Neuronal stem cell (in vitro differentiated cells): ENCODE results near the gene FATE1.

Experiments
- DNase-seq: peaks from one replicate; pipeline ENCODE4 v3.0.0-alpha.2; 2013; ENCODE audit warnings: low spot score
- H2AFZ ChIP-seq: one replicate; pipeline ENCODE4 v1.6.1; 2013; ENCODE audit warnings: mild to moderate bottlenecking, low read length, inconsistent platforms
- H2AK5ac ChIP-seq: 2 replicates; pipeline ENCODE4 v1.6.1; 2013; ENCODE audit warnings: low read depth, mild to moderate bottlenecking, inconsistent platforms, low read length, moderate library complexity, mixed read lengths
- H2BK120ac ChIP-seq: 2 replicates; pipeline ENCODE4 v1.6.1; 2013; ENCODE audit warnings: low read depth, mild to moderate bottlenecking, inconsistent platforms, low read length, moderate library complexity, mixed read lengths
- H2BK12ac ChIP-seq: one replicate; pipeline ENCODE4 v1.6.1; 2013; ENCODE audit warnings: low read length, inconsistent platforms
- H2BK15ac ChIP-seq: 2 replicates; pipeline ENCODE4 v1.6.1; 2013; ENCODE audit warnings: mild to moderate bottlenecking, low read length, inconsistent platforms, mixed read lengths
- H2BK5ac ChIP-seq: one replicate; pipeline ENCODE4 v1.6.1; 2013; ENCODE audit warnings: inconsistent platforms, mild to moderate bottlenecking, low read length, moderate library complexity
- H3K14ac ChIP-seq: one replicate; pipeline ENCODE4 v1.6.1; 2013; ENCODE audit warnings: low read length, inconsistent platforms
- H3K18ac ChIP-seq: 2 replicates; pipeline ENCODE4 v1.6.1; 2013; ENCODE audit warnings: low read length, inconsistent platforms
- H3K23ac ChIP-seq: 2 replicates; pipeline ENCODE4 v1.6.1; 2013; ENCODE audit warnings: low read depth, mild to moderate bottlenecking, mixed read lengths, low read length, inconsistent platforms; ENCODE audit not compliant: poor library complexity
- H3K27ac ChIP-seq: replicated peaks from 3 replicates; pipeline ENCODE4 v1.5.1; 2013; ENCODE audit warnings: low read length, inconsistent platforms
- H3K27me3 ChIP-seq, 3 experiments: 2 replicates each; pipeline ENCODE4 v1.6.1; 2013; ENCODE audit warnings: low read length in 3 of 3, mild to moderate bottlenecking in 2 of 3, inconsistent platforms in 1 of 3, low read depth in 1 of 3, mixed read lengths in 1 of 3, moderate library complexity in 1 of 3; ENCODE audit not compliant: control insufficient read depth in 3 of 3, insufficient read depth in 3 of 3
- H3K36me3 ChIP-seq, 2 donors: replicated peaks in 1 of 2; 2 replicates each; pipeline ENCODE4 v1.6.1; 2013; ENCODE audit warnings: low read length in 2 of 2; ENCODE audit not compliant: control insufficient read depth in 2 of 2, insufficient read depth in 2 of 2
- H3K4ac ChIP-seq: 2 replicates; pipeline ENCODE4 v1.6.1; 2013; ENCODE audit warnings: inconsistent platforms, mild to moderate bottlenecking, low read length, moderate library complexity
- H3K4me1 ChIP-seq, 2 donors: 1 replicate in 1 of 2; 2 replicates in 1 of 2; pipeline ENCODE4 v1.6.1; 2013; ENCODE audit warnings: low read length in 2 of 2, low read depth in 1 of 2; ENCODE audit not compliant: control insufficient read depth in 2 of 2, insufficient read depth in 1 of 2
- H3K4me2 ChIP-seq: one replicate; pipeline ENCODE4 v1.6.1; 2013; ENCODE audit warnings: mild to moderate bottlenecking, low read length, inconsistent platforms; ENCODE audit not compliant: insufficient read depth, poor library complexity, severe bottlenecking
- H3K4me3 ChIP-seq, 2 donors: 2 replicates each; pipeline ENCODE4 v1.5.1; 2013; ENCODE audit warnings: low read length in 2 of 2, mild to moderate bottlenecking in 2 of 2, inconsistent platforms in 1 of 2, moderate library complexity in 1 of 2
- H3K79me1 ChIP-seq: one replicate; pipeline ENCODE4 v1.6.1; 2013; ENCODE audit warnings: low read depth, mild to moderate bottlenecking, inconsistent platforms, low read length, moderate library complexity
- H3K9ac ChIP-seq: one replicate; pipeline ENCODE4 v1.6.1; 2013; ENCODE audit warnings: mild to moderate bottlenecking, low read depth, low read length, inconsistent platforms; ENCODE audit not compliant: poor library complexity
- H3K9me3 ChIP-seq, 2 donors: replicated peaks in 1 of 2; 2 replicates each; pipeline versions ENCODE3 to v1.6.1; 2013; ENCODE audit warnings: low read length in 2 of 2, mild to moderate bottlenecking in 2 of 2, inconsistent platforms in 1 of 2, low read depth in 1 of 2, mixed read lengths in 1 of 2, moderate library complexity in 1 of 2; ENCODE audit not compliant: control insufficient read depth in 2 of 2, insufficient read depth in 1 of 2
- H4K8ac ChIP-seq: one replicate; pipeline ENCODE4 v1.6.1; 2013; ENCODE audit warnings: low read depth, mild to moderate bottlenecking, inconsistent platforms, low read length, moderate library complexity
- H4K91ac ChIP-seq: one replicate; pipeline ENCODE4 v1.6.1; 2013; ENCODE audit warnings: low read length, low read depth, mild to moderate bottlenecking, inconsistent platforms; ENCODE audit not compliant: poor library complexity
- WGBS, 2 donors: extraction: QIAGEN DNeasy Blood & Tissue Kit; methylation state at CpG; one replicate each; pipeline ENCODE4 v1.1.7; 2013; ENCODE audit warnings: missing lambda C conversion rate in 2 of 2, mixed read lengths in 1 of 2; ENCODE audit not compliant: insufficient read length in 2 of 2, insufficient replicate concordance in 1 of 2; ENCODE audit errors: extremely low coverage in 2 of 2; 5-methylcytosine and 5-hydroxymethylcytosine counted together

Gene FATE1

GRCh38 chrX:151734446-151734845 lies 18.6 kb downstream of the FATE1 start, which contains the start of gene CNGA2:
CNGA2 (plus strand) TSS chrX:151734746; CDS start chrX:151738484, 3,738 bp downstream.
- no peak within 1 kb of the TSS for H3K9ac ChIP-seq
- WGBS, 2 donors, result no CpG with 5 or more reads among the region's 4 CpGs

DNA sequence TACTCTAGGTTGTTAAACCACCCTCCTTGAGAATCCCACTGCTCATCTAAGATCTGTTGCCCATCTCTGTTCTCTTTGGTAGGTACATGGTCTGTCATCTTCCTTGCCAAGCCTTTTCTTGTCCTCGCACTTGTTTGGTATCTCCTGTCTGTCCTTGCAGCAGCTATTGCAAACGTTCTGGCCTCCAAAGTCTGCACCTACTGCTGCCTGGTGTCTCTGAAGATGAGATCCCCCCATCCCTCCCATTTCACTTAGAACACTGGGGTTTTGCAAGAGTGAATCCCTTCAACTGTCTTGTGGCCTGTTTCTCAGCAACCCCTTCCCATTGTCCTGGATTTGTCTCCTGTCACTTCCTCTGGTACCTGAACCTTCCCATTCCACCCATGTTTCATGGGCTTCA lies 19.4 kb downstream of the FATE1 start:
- H3K4me2 ChIP-seq, result no peak overlapping the region
- H4K91ac ChIP-seq, result no peak overlapping the region
- H3K4me3 ChIP-seq, result no peak overlapping the region
- H3K36me3 ChIP-seq, result no peaks in the 10 kb centered on the region
- no peaks in the 10 kb centered on the region for H3K79me1 ChIP-seq
- no peak overlapping the region for H2BK120ac ChIP-seq
- no CpG with 5 or more reads among the region's 2 CpGs for WGBS, 2 donors
- no peak overlapping the region for H2BK15ac ChIP-seq
- peaks cover 0 to 16% (median 0%) of the 10 kb centered on the region in 3 experiments for H3K27me3 ChIP-seq
- no peaks in the 10 kb centered on the region for H3K4me1 ChIP-seq
- H3K27ac ChIP-seq, result no peak overlapping the region
- no peaks in the 10 kb centered on the region for H3K9me3 ChIP-seq
- H2BK12ac ChIP-seq, result no peak overlapping the region
- H3K4ac ChIP-seq, result no peak overlapping the region
- H3K18ac ChIP-seq, result no peak overlapping the region
- H2AK5ac ChIP-seq, result no peak overlapping the region
- H3K14ac ChIP-seq, result no peak overlapping the region
- H3K9ac ChIP-seq, result no peak overlapping the region
- H2BK5ac ChIP-seq, result no peak overlapping the region
- H4K8ac ChIP-seq, result no peak overlapping the region
- DNase-seq, result no peak
- H2AFZ ChIP-seq, result no peak overlapping the region
- H3K23ac ChIP-seq, result no peak overlapping the region

More at GRCh38 chrX:151734446-151734845, 18.6 kb downstream of the FATE1 start, which contains the start of gene CNGA2:
- Histone ChIP-seq H3K27ac (no peak within 1 kb of the TSS), H2BK120ac (no peak within 1 kb of the TSS), H2BK12ac (no peak within 1 kb of the TSS), H2AK5ac (no peak within 1 kb of the TSS), H2AFZ (no peak within 1 kb of the TSS), H2BK15ac (no peak within 1 kb of the TSS), H3K27me3 (peaks cover 0 to 16% (median 0%) of the 10 kb centered on the region in 3 experiments), H3K14ac (no peak within 1 kb of the TSS), H3K4me3 (no peak within 1 kb of the TSS), H3K18ac (no peak within 1 kb of the TSS), H3K4me1 (no peaks in the 10 kb centered on the region), H3K79me1 (no peaks in the 10 kb centered on the region), H2BK5ac (no peak within 1 kb of the TSS), H3K9me3 (no peaks in the 10 kb centered on the region), H3K4ac (no peak within 1 kb of the TSS), H3K36me3 (no peaks in the 10 kb centered on the region), H3K4me2 (no peak within 1 kb of the TSS), H3K23ac (no peak within 1 kb of the TSS), H4K8ac (no peak within 1 kb of the TSS), H4K91ac (no peak within 1 kb of the TSS)
- DNase-seq, result no peak

GRCh38 chrX:151736685-151737084 lies 20.9 kb downstream of the FATE1 start:
- no peak overlapping the region for H3K4me3 ChIP-seq
- H3K4me2 ChIP-seq, result no peak overlapping the region
- H3K9ac ChIP-seq, result no peak overlapping the region
- H3K4ac ChIP-seq, result no peak overlapping the region
- H3K9me3 ChIP-seq, result no peaks in the 10 kb centered on the region
- H2BK5ac ChIP-seq, result no peak overlapping the region
- no peak overlapping the region for H2AFZ ChIP-seq
- H2BK15ac ChIP-seq, result no peak overlapping the region
- H3K23ac ChIP-seq, result no peak overlapping the region
- no peaks in the 10 kb centered on the region for H3K79me1 ChIP-seq
- no CpG with 5 or more reads among the region's 6 CpGs for WGBS, 2 donors
- H3K4me1 ChIP-seq, result no peaks in the 10 kb centered on the region
- DNase-seq, result no peak
- H2BK12ac ChIP-seq, result no peak overlapping the region
- H3K27ac ChIP-seq, result no peak overlapping the region
- H3K14ac ChIP-seq, result no peak overlapping the region
- H3K27me3 ChIP-seq, result peaks cover 0 to 16% (median 0%) of the 10 kb centered on the region in 3 experiments
- H3K18ac ChIP-seq, result no peak overlapping the region
- no peak overlapping the region for H2AK5ac ChIP-seq
- no peak overlapping the region for H2BK120ac ChIP-seq
- no peaks in the 10 kb centered on the region for H3K36me3 ChIP-seq
- no peak overlapping the region for H4K91ac ChIP-seq
- H4K8ac ChIP-seq, result no peak overlapping the region

- Histone ChIP-seq H3K4ac (no peak overlapping the region), H3K9ac (no peak overlapping the region), H3K4me1 (no peaks in the 10 kb centered on the region), H2BK120ac (no peak overlapping the region), H3K4me2 (no peak overlapping the region), H4K91ac (no peak overlapping the region), H3K36me3 (no peaks in the 10 kb centered on the region), H2AK5ac (no peak overlapping the region), H2AFZ (no peak overlapping the region), H3K14ac (no peak overlapping the region), H2BK5ac (no peak overlapping the region), H3K4me3 (no peak overlapping the region), H3K27me3 (peaks cover 0 to 16% (median 0%) of the 10 kb centered on the region in 3 experiments), H2BK12ac (no peak overlapping the region), H4K8ac (no peak overlapping the region), H3K79me1 (no peaks in the 10 kb centered on the region), H2BK15ac (no peak overlapping the region), H3K27ac (no peak overlapping the region), H3K9me3 (no peaks in the 10 kb centered on the region), H3K18ac (no peak overlapping the region), H3K23ac (no peak overlapping the region)
- no CpG with 5 or more reads among the region's 5 CpGs for WGBS, 2 donors
- DNase-seq, result no peak
Measured at GRCh38 chrX:151737494-151737893, 21.7 kb downstream of the FATE1 start.
